Femur (tissue), 1 donor: Measurements from ENCODE around the gene RAB44.

Experiments used
- DNase-seq: peaks from one replicate; pipeline ENCODE4 v3.0.0-alpha.2; 2017

RAB44 gene

DNA sequence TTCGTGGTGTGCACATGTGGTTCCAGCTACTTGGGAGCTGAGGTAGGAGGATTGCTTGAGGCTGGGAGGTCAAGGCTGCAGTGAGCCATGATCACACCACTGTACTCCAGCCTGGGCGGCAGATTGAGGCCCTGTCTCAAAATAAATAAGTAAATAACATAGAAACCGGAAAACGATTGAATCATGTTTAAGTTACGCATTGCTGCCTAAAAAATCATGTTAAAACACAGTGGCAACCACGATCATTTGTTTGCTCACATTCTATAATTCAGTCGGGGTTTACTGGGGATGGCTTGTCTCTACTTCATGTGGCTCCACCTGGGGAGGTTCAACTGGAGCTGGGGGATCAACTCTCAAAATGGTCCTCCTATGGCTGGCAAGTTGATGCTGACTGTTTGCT is 27.4 kb upstream of the RAB44 start:
- no peak for DNase-seq

DNA sequence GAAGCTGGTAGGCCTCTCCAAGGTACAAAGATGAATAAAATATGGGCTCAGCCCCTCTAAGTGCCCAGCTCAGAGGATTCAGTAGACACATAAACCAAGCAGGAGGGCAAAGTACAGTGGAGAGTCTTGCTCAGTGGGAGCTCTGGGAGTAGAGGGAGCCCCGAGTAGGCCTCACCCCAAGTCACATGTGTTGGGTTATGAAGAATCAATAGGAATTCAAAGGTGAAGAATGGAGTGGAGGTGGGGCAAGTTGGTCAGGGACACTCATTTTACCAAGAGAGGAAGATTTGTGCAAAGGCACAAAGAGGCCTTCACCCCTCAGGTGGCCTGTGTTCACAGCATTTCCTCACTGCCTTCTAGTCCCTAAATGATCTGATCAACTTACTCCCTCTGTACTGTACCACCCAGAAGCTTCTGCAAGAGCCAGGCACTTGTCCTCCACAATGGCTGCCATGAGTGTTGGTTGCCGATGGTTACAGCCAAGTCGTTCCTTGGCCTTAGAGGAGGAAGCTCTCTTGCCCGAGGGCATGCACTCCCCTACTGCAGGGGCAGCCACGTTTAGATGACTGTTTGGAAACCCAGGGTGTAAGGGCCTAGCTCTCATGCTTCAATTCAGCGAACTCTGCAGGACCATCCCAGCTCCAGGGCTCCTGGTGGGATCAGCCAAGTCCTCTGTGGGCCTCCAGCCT is 25.8 kb upstream of the RAB44 start:
- no peak for DNase-seq

GRCh38 chr6:36673882-36674281 is 23.7 kb upstream of the RAB44 start:
- DNase-seq = no peak

- DNase-seq = no peak
Observed at GRCh38 chr6:36674942-36675341, 22.7 kb upstream of the RAB44 start.

- DNase-seq = no peak
Observed at GRCh38 chr6:36676141-36677058, 21.2 kb upstream of the RAB44 start.

GRCh38 chr6:36677059-36677749 is 20.4 kb upstream of the RAB44 start:
- DNase-seq = no peak

- no peak for DNase-seq
Observed at GRCh38 chr6:36677753-36678487, 19.7 kb upstream of the RAB44 start.

GRCh38 chr6:36678488-36679042 is 19.1 kb upstream of the RAB44 start, which contains the start of gene CDKN1A:
CDKN1A (plus strand) TSS chr6:36678714; CDS start chr6:36684102, 5,388 bp downstream.
- peak; percentile 91 for DNase-seq

- DNase-seq = peak; percentile 80
Observed at GRCh38 chr6:36679043-36679833, 18.4 kb upstream of the RAB44 start.

GRCh38 chr6:36682328-36683144 is 15.1 kb upstream of the RAB44 start:
- DNase-seq = peak; percentile 63

GRCh38 chr6:36683145-36683655 is 14.4 kb upstream of the RAB44 start:
- no peak for DNase-seq

DNA sequence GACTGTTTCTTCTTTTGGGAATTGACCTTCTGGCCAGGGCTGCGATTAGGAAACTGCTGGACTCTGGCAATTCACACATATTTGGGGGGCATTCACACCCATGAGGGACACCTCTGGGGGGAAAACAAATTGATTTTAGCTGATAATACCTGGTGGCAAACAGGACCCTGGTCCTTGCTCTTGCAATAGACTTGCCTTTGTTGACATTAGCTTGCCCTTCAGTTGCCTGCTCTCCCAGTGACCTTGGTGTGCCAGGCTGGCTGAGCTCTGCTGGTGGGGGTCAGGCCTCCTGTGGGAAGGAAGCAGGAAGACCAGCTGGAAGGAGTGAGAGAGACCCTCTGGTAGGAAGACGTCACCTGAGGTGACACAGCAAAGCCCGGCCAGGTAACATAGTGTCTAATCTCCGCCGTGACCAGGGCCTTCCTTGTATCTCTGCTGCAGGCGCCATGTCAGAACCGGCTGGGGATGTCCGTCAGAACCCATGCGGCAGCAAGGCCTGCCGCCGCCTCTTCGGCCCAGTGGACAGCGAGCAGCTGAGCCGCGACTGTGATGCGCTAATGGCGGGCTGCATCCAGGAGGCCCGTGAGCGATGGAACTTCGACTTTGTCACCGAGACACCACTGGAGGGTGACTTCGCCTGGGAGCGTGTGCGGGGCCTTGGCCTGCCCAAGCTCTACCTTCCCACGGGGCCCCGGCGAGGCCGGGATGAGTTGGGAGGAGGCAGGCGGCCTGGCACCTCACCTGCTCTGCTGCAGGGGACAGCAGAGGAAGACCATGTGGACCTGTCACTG is 13.8 kb upstream of the RAB44 start:
- DNase-seq = no peak

DNA sequence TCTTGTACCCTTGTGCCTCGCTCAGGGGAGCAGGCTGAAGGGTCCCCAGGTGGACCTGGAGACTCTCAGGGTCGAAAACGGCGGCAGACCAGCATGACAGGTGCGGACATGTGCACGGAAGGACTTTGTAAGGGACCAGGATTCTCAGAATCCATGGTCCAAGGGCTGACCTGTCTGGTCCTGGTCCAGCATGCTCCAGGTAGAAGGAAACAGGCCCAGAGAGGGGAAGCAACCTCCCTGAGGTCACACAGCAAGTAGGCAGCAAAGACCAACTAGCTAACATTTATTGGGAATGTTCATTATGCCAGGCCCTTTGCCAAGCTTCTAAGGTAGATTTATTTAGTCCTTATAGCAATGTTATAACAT is 13.2 kb upstream of the RAB44 start:
- DNase-seq = no peak

DNA sequence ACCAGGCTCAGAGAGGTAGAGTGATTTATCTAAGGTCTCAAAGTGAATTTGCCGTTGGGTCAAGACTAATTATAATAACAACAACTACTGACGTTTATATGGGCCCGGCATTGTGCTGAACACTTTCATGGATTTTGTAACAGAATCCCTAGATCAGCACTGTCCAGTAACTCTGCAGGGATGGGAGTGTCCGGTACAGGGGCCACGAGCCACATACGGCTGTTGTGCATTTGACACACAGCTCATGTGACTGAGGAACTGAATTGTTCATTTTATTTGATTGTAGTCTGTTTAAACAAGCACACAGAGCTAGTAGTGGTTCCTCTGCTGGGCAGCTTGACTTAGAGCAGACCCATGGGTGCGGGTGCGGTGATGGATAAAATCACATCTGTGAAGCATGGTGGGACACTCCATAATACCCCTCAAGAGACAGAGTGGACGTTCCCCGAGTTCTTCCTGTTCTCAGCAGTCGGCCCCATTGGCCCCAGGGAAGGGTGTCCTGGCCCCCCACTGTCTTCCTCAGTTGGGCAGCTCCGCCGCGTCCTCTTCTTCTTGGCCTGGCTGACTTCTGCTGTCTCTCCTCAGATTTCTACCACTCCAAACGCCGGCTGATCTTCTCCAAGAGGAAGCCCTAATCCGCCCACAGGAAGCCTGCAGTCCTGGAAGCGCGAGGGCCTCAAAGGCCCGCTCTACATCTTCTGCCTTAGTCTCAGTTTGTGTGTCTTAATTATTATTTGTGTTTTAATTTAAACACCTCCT is 12.3 kb upstream of the RAB44 start:
- no peak for DNase-seq

DNA sequence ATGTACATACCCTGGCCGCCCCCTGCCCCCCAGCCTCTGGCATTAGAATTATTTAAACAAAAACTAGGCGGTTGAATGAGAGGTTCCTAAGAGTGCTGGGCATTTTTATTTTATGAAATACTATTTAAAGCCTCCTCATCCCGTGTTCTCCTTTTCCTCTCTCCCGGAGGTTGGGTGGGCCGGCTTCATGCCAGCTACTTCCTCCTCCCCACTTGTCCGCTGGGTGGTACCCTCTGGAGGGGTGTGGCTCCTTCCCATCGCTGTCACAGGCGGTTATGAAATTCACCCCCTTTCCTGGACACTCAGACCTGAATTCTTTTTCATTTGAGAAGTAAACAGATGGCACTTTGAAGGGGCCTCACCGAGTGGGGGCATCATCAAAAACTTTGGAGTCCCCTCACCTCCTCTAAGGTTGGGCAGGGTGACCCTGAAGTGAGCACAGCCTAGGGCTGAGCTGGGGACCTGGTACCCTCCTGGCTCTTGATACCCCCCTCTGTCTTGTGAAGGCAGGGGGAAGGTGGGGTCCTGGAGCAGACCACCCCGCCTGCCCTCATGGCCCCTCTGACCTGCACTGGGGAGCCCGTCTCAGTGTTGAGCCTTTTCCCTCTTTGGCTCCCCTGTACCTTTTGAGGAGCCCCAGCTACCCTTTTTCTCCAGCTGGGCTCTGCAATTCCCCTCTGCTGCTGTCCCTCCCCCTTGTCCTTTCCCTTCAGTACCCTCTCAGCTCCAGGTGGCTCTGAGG is 11.5 kb upstream of the RAB44 start:
- DNase-seq = no peak

DNA sequence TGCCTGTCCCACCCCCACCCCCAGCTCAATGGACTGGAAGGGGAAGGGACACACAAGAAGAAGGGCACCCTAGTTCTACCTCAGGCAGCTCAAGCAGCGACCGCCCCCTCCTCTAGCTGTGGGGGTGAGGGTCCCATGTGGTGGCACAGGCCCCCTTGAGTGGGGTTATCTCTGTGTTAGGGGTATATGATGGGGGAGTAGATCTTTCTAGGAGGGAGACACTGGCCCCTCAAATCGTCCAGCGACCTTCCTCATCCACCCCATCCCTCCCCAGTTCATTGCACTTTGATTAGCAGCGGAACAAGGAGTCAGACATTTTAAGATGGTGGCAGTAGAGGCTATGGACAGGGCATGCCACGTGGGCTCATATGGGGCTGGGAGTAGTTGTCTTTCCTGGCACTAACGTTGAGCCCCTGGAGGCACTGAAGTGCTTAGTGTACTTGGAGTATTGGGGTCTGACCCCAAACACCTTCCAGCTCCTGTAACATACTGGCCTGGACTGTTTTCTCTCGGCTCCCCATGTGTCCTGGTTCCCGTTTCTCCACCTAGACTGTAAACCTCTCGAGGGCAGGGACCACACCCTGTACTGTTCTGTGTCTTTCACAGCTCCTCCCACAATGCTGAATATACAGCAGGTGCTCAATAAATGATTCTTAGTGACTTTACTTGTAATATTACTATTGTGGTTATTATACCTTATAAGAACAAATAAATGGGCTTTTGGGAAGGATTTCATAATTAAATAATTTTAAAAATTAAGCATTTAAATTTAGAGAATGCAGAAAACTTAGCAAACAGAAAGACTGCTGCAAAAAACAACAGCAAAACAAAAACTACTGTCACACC is 10.7 kb upstream of the RAB44 start:
- no peak for DNase-seq
